Astrocyte (in vitro differentiated cells and primary cell): ENCODE results near the gene STARD13.

Source experiments
- CTCF ChIP-seq: IDR thresholded peaks from 2 replicates; pipeline ENCODE4 v1.5.1; 2011; ENCODE audit warnings: low read depth, mild to moderate bottlenecking, inconsistent platforms, low read length, moderate library complexity; ENCODE audit not compliant: insufficient read depth
- EZH2 ChIP-seq: IDR thresholded peaks from 2 replicates; pipeline ENCODE4 v1.6.1; 2012; ENCODE audit warnings: mild to moderate bottlenecking, low read length, inconsistent platforms; ENCODE audit not compliant: insufficient read depth

GRCh38 chr13:33183431-33184111 lies 102.0 kb downstream of the STARD13 start:
- no peak for TF ChIP-seq EZH2
- no peak for TF ChIP-seq CTCF
